ENCODE measurements around the gene TOM1L1. TPM values are rescaled to one million over a fixed set of nuclear protein-coding genes. Genes with fewer than 3 reads are reported as not detected.

The TOM1L1 gene
- polyA plus RNA-seq, 1 experiment = 37.8 TPM

GRCh38 chr17:54882950-54883349 is 17.7 kb upstream of the TOM1L1 start:
- H3K9me3 ChIP-seq (ENCODE audit: control insufficient read depth, insufficient read depth, low read length) = no peaks in the 10 kb centered on the region

GRCh38 chr17:54883939-54884338 is 16.7 kb upstream of the TOM1L1 start:
- Histone ChIP-seq H3K27ac (ENCODE audit: low read depth, low read length) (no peak overlapping the region), H3K9me3 (ENCODE audit: control insufficient read depth, insufficient read depth, low read length) (no peaks in the 10 kb centered on the region), H3K4me3 (ENCODE audit: low read depth, low read length) (no peak overlapping the region), H3K27me3 (ENCODE audit: control insufficient read depth, insufficient read depth, low read length) (no peaks in the 10 kb centered on the region)
- DNase-seq (ENCODE audit: low read depth, low spot score) = no peak
- ChIA-PET POLR2A (no interaction called here), CTCF (no interaction called here)
- no peak for TF ChIP-seq CTCF (IDR thresholded peaks at IDR 0.05; ENCODE audit: low read depth, low read length)

More at GRCh38 chr17:54882950-54883349, 17.7 kb upstream of the TOM1L1 start:
- Histone ChIP-seq H3K27ac (ENCODE audit: low read depth, low read length) (no peak overlapping the region), H3K4me3 (ENCODE audit: low read depth, low read length) (no peak overlapping the region), H3K27me3 (ENCODE audit: control insufficient read depth, insufficient read depth, low read length) (no peaks in the 10 kb centered on the region)
- CTCF ChIA-PET = no interaction called here
- no peak for TF ChIP-seq CTCF (IDR thresholded peaks at IDR 0.05; ENCODE audit: low read depth, low read length)
- POLR2A ChIA-PET = no interaction called here
- no peak for DNase-seq (ENCODE audit: low read depth, low spot score)

GRCh38 chr17:54887787-54888186 is 12.9 kb upstream of the TOM1L1 start:
- Histone ChIP-seq H3K27me3 (ENCODE audit: control insufficient read depth, insufficient read depth, low read length) (no peaks in the 10 kb centered on the region), H3K4me3 (ENCODE audit: low read depth, low read length) (no peak overlapping the region), H3K9me3 (ENCODE audit: control insufficient read depth, insufficient read depth, low read length) (no peaks in the 10 kb centered on the region), H3K27ac (ENCODE audit: low read depth, low read length) (no peak overlapping the region)
- TF ChIP-seq CTCF (IDR thresholded peaks at IDR 0.05; ENCODE audit: low read depth, low read length) = no peak
- DNase-seq (ENCODE audit: low read depth, low spot score) = no peak
- ChIA-PET POLR2A (no interaction called here), CTCF (no interaction called here)

- POLR2A ChIA-PET = no interaction called here
- CTCF ChIA-PET = no interaction called here
- Histone ChIP-seq H3K4me3 (ENCODE audit: low read depth, low read length) (no peak overlapping the region), H3K27ac (ENCODE audit: low read depth, low read length) (no peak overlapping the region), H3K27me3 (ENCODE audit: control insufficient read depth, insufficient read depth, low read length) (no peaks in the 10 kb centered on the region), H3K9me3 (ENCODE audit: control insufficient read depth, insufficient read depth, low read length) (no peaks in the 10 kb centered on the region)
- no peak for DNase-seq (ENCODE audit: low read depth, low spot score)
- TF ChIP-seq CTCF (IDR thresholded peaks at IDR 0.05; ENCODE audit: low read depth, low read length) = no peak
Measured at GRCh38 chr17:54888254-54888653, 12.4 kb upstream of the TOM1L1 start.

- DNase-seq (ENCODE audit: low read depth, low spot score) = no peak
- TF ChIP-seq CTCF (IDR thresholded peaks at IDR 0.05; ENCODE audit: low read depth, low read length) = no peak
- no peak overlapping the region for H3K27ac ChIP-seq (ENCODE audit: low read depth, low read length)
- no peaks in the 10 kb centered on the region for H3K27me3 ChIP-seq (ENCODE audit: control insufficient read depth, insufficient read depth, low read length)
- POLR2A ChIA-PET = no interaction called here
- CTCF ChIA-PET = no interaction called here
- no peaks in the 10 kb centered on the region for H3K9me3 ChIP-seq (ENCODE audit: control insufficient read depth, insufficient read depth, low read length)
- H3K4me3 ChIP-seq (ENCODE audit: low read depth, low read length) = no peak overlapping the region
Measured at GRCh38 chr17:54888981-54889380, 11.7 kb upstream of the TOM1L1 start.
